Airway epithelial cell (primary cell): Measurements from ENCODE around the gene DUSP5. TPM values are rescaled to one million over a fixed set of nuclear protein-coding genes. Genes with fewer than 3 reads are reported as not detected.

Source experiments
- total RNA-seq: library from RNA; depleted of rRNA; stranded (reverse); fragments of >200 nt; gene quantifications from 2 replicates; pipeline ENCODE4 v1.2.3, GENCODE V29; 2015

The DUSP5 gene, protein sequence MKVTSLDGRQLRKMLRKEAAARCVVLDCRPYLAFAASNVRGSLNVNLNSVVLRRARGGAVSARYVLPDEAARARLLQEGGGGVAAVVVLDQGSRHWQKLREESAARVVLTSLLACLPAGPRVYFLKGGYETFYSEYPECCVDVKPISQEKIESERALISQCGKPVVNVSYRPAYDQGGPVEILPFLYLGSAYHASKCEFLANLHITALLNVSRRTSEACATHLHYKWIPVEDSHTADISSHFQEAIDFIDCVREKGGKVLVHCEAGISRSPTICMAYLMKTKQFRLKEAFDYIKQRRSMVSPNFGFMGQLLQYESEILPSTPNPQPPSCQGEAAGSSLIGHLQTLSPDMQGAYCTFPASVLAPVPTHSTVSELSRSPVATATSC
- 26.7 and 31.2 TPM in 2 replicates for total RNA-seq

DNA sequence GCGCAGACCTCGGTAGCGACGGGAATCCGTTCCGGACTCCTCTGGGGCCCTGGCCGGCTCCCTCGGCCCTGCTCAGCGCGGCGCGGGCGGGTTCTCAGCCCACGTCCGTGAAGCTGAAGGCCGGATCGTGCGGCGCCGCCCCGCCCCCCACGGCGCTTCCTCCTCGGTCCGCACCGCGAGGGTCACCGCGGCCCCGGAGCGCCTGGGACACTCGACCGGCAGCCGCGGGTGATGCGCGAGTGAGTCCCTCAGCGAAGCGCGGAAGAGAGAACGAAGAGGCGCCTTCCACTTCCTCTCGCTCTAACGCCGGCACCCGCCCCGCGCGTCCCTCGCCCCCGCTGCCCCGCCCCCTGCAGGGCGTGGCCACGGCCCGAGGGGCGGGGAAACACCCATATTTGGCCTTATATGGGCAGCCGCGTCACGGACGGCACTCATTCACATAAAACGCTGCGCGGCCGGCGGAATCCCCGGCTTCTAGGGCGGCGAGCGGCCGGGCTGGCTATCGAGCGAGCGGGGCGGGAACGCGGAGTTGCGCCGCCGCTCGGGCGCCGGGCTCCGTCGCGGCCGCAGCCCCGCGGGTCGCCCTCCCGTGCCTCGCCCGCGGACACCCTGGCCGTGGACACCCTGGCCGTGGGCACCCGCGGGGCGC is at the start of gene DUSP5:
TSS of gene DUSP5 (plus strand) at position 470 of the 649 bp plus-strand sequence. CDS start 215 bp downstream, outside the sequence.

Other genes starting within 250 kb of the DUSP5 start
- 2.1 and 5.0 TPM in 2 replicates for gene SMNDC1, start 193.0 kb upstream of the DUSP5 start, total RNA-seq
- gene SMC3, start 69.8 kb downstream of the DUSP5 start, total RNA-seq: 20.9 and 25.1 TPM in 2 replicates
- gene RBM20, start 146.4 kb downstream of the DUSP5 start, total RNA-seq: 0.28 and 1.3 TPM in 2 replicates